Activated naive CD8-positive, alpha-beta T cell treated with anti-CD3 and anti-CD28 coated beads for 36 hours (primary cell): ENCODE results near the gene DNPEP. TPM values are rescaled to one million over a fixed set of nuclear protein-coding genes. Genes with fewer than 3 reads are reported as not detected.
"Not testable (repeated sequence)": the region's sequence is repeated elsewhere in the genome, so short reads cannot be mapped to it uniquely, and the experiment has no call there.

Source experiments
- DNase-seq: peaks from one replicate; pipeline ENCODE4 v3.0.0; 2021
- H3K27ac Mint-ChIP-seq: one replicate; pipeline ENCODE4 v1.8.0; 2022; ENCODE audit warnings: mild to moderate bottlenecking, moderate library complexity, mixed read lengths
- H3K27me3 Mint-ChIP-seq: one replicate; pipeline ENCODE4 v1.8.0; 2022; ENCODE audit warnings: mild to moderate bottlenecking, mixed read lengths
- H3K36me3 Mint-ChIP-seq: one replicate; pipeline ENCODE4 v1.8.0; 2021; ENCODE audit warnings: mild to moderate bottlenecking, mixed read lengths
- H3K4me1 Mint-ChIP-seq: one replicate; pipeline ENCODE4 v1.8.0; 2021; ENCODE audit warnings: mixed read lengths
- H3K4me3 Mint-ChIP-seq: one replicate; pipeline ENCODE4 v1.8.0; 2022; ENCODE audit warnings: mild to moderate bottlenecking, moderate library complexity, mixed read lengths
- H3K9me3 Mint-ChIP-seq: one replicate; pipeline ENCODE4 v1.8.0; 2022; ENCODE audit warnings: mixed read lengths
- total RNA-seq, 2 experiments: library from RNA; stranded (reverse); gene quantifications; one replicate each; pipeline ENCODE4 v1.2.3, GENCODE V29; 2021

The DNPEP gene
- total RNA-seq, 2 experiments from 2014 or later = 122 to 123 TPM

DNA sequence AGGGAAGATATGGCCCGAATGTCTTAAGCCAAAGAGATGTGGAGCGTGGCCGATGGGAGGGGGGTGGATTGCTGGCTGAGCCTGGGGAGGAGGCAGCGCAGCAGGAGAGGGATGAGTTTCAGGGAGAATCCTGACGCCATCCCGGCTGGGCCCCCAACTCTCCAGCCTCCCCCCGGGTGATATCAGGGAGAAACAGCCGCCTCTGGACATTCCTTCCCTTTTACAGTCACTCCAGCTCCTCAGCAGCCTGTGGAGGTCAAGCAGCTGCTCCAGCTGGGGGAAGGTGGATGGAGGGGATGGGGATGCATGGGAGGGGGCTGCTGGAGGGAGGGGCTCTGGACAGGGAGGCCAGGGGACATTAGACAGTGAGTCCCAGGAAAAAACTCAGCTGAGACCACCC, 20.9 kb upstream of the DNPEP start:
- Mint-ChIP-seq H3K27ac (no peak overlapping the region), H3K27me3 (peaks cover 22% of the 10 kb centered on the region), H3K36me3 (peaks cover 3% of the 10 kb centered on the region), H3K9me3 (peaks cover 3% of the 10 kb centered on the region), H3K4me1 (no peaks in the 10 kb centered on the region), H3K4me3 (no peak overlapping the region)
- DNase-seq = no peak

DNA sequence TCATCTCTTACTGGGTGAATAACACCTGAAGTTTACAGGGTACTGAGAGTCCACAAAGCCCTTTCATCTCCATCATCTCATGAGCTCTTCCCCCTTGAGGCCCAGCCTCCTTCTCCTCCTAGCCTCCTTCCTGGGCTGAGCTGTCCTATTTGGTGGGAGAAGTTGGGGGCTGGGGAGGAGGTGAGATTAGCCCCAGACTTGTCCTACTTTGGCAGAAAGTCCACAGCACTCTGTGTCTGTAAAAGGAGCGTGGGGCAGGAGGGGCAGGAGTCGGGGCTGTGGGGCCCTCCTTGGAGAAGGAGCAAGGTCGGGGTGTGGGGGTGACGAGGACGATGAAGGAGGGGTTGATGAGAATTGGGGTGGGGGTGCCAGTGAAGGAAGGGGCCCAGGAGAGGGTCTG, 20.5 kb upstream of the DNPEP start:
- H3K4me3 Mint-ChIP-seq = no peak overlapping the region
- no peaks in the 10 kb centered on the region for H3K4me1 Mint-ChIP-seq
- H3K27ac Mint-ChIP-seq = no peak overlapping the region

DNA sequence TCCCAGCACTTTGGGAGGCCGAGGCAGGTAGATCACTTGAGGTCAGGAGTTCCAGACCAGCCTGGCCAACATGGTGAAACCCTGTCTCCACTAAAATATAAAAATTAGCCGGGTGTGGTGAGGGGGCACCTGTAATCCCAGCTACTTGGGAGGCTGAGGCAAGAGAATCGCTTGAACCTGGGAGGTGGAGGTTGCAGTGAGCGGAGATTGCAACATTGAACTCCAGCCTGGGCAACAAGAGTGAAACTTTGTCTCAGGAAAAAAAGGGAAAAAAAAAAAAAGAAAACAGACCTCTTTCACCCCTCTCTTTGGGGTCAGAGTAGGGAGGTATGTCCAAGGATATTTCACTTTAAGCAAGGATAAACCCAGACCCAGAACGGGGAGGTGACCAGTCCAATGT, 19.6 kb upstream of the DNPEP start:
- H3K27ac Mint-ChIP-seq = not testable (repeated sequence)
- peaks cover 14% of the 10 kb centered on the region for H3K27me3 Mint-ChIP-seq

More for the DNA sequence above, 20.5 kb upstream of the DNPEP start:
- H3K27me3 Mint-ChIP-seq = peaks cover 20% of the 10 kb centered on the region
- peaks cover 3% of the 10 kb centered on the region for H3K36me3 Mint-ChIP-seq
- peaks cover 3% of the 10 kb centered on the region for H3K9me3 Mint-ChIP-seq
- no peak for DNase-seq

DNA sequence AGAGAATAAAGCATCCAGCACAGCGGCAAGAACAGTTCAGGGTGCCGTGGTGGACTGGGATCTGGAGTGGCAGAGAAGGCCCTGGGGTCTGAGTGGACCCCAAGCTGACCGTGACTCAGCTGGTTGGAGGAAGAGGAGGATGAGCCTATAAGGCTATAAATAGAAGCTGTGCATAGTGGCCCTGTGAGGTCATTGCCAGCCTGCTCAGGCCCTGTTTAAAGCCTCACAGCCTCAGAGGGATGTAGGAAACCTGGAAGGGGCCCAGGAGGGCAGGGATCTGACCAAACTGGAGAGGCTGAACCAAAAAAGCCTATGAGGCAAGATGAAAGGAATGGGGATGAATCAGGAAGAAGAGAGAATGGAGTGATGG, 19.1 kb upstream of the DNPEP start:
- Mint-ChIP-seq H3K27ac (no peak overlapping the region), H3K27me3 (peaks cover 12% of the 10 kb centered on the region), H3K4me3 (no peak overlapping the region), H3K9me3 (no peaks in the 10 kb centered on the region), H3K36me3 (peaks cover 2% of the 10 kb centered on the region), H3K4me1 (no peaks in the 10 kb centered on the region)
- DNase-seq = no peak

More for the DNA sequence above, 19.6 kb upstream of the DNPEP start:
- not testable (repeated sequence) for H3K4me3 Mint-ChIP-seq, H3K36me3 Mint-ChIP-seq, DNase-seq, H3K4me1 Mint-ChIP-seq, H3K9me3 Mint-ChIP-seq

DNA sequence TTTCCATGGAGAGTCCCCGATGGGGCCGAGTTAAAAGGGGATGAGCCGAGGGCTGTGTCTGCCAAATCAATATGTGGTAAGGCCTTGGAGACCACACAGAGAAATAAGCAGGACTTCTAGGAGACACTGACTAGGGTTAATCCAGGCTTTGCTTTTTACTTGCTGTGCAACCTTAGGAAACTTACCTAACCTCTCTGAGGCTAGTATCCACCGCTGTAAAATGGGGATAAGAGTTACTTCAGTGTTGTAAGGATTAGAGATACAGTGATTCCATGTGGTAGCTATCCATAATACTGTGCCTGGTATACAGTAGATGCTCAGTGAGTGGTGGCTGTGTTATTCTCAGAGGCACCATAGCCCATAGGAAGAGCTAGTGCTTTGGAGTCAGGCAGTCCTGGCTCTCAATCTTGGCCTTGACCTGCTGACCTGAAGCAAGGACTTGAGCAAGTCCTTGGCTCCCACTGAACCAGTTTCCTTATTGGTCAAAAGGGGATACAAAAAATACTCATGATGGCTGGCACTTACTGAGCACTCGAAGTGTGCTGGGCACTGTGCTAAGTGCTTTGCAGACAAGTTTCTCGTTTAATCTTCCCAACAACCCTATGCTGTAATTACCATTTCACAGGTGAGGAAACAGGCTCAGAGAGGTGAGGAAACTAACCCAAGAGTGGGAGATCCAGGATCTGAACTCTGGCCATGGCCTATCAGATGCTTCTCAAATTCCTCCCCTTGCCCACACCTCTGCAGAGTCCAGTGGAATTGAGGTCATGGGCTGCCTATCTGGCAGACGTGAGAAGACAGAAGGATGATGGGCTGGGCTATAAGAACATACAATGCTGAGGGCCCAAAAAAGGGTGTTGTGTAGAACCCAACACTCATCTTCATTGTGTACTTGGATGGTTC, 18.5 kb upstream of the DNPEP start:
- DNase-seq = no peak
- Mint-ChIP-seq H3K9me3 (no peaks in the 10 kb centered on the region), H3K36me3 (no peaks in the 10 kb centered on the region), H3K27me3 (peaks cover 12% of the 10 kb centered on the region), H3K4me3 (no peak overlapping the region), H3K4me1 (no peaks in the 10 kb centered on the region), H3K27ac (no peak overlapping the region)

DNA sequence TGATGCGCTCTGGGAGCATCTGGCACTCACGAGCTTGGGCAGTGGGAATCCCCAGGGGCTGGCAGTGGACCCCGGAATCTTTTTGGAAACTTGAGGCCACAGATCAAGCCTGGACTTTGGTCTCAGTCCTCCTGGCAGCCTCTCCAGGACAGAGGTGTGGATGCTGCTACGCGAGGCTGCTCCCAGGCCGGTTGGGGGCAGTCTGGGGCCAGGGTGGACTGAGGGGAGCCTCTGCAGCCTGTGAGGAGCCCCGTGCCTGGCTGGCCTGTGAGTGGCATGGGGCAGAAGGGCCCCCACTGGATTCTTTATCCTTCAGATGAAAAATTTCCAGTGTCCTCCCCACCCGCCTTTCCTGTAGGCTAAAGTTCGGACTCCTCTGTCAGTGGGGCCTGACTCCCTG, 17.7 kb upstream of the DNPEP start:
- Mint-ChIP-seq H3K9me3 (no peaks in the 10 kb centered on the region), H3K27ac (no peak overlapping the region), H3K4me1 (no peaks in the 10 kb centered on the region), H3K36me3 (no peaks in the 10 kb centered on the region), H3K4me3 (no peak overlapping the region), H3K27me3 (peaks cover 12% of the 10 kb centered on the region)
- DNase-seq = no peak

DNA sequence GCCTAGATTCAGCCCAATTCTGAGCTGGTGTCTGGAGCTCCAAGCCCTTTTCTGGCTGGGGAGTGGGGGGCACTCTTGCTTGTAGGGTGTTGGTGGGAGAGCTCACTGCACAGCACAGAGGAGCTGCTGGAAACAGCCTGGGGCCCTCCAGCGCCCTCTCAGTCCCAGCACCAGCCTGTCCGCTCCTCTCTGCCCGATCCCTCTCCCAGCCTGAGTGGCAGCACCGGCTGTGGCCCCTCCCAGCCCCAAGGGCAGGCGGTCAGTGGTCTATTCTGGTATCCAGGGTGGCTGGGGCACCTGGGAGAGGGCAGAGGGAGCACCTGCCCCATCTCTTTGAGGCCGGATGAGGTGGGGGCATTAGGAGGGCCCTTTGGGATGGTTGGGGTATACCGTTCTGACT, 17.2 kb upstream of the DNPEP start:
- H3K36me3 Mint-ChIP-seq = no peaks in the 10 kb centered on the region
- H3K27ac Mint-ChIP-seq = no peak overlapping the region
- H3K4me3 Mint-ChIP-seq = no peak overlapping the region
- peaks cover 12% of the 10 kb centered on the region for H3K27me3 Mint-ChIP-seq
- H3K9me3 Mint-ChIP-seq = no peaks in the 10 kb centered on the region
- DNase-seq = no peak
- H3K4me1 Mint-ChIP-seq = no peaks in the 10 kb centered on the region

DNA sequence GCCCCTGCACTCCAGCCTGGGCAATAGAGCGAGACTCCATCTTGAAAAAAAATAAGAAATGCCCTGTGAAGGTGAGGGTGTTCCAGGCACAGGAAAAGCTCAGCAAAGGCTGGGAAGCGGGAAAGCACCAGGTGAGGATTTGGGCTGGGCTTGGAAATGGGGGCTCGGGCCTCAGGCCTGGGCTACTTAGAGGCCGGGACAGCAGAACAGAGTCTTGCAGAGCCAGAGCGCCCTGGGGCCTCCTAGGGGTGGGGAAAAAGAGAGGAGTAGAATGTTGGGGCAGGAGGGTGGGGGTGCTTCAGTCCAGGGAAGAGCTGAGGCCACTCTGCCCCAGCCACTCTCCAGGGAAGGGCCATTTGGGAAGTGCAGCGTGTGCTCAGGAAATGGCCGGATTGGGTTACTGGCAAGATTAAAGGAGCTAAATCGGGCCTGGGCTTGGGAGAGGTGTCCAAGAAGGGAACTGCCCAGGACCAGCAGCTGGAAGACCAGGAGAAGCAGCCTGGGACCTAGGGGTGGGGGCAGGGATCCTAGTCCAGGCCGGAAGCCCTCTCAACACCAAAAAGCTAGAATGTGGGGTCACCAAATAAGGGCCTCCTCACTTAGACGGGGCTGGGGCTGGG, 16.7 kb upstream of the DNPEP start:
- DNase-seq = no peak
- peaks cover 12% of the 10 kb centered on the region for H3K27me3 Mint-ChIP-seq
- H3K27ac Mint-ChIP-seq = no peak overlapping the region
- no peak overlapping the region for H3K4me3 Mint-ChIP-seq
- no peaks in the 10 kb centered on the region for H3K9me3 Mint-ChIP-seq
- no peaks in the 10 kb centered on the region for H3K36me3 Mint-ChIP-seq
- H3K4me1 Mint-ChIP-seq = no peaks in the 10 kb centered on the region

DNA sequence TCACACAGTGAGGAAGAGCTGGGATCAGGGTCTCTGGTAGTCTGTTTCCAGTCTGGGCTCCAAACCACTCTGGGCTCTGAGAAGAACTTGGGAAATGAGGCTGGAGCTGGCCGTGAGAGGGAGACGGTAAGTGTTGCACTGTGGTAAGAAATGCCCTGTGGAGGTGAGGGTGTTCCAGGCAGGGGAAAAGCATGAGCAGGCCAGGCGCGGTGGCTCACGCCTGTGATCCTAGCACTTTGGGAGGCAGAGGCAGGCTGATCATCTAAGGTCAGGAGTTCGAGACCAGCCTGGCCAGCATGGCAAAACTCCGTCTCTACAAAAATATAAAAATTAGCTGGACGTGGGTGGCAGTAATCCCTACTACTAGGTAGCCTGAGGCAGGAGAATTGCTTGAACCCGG, 16.1 kb upstream of the DNPEP start:
- Mint-ChIP-seq H3K36me3 (no peaks in the 10 kb centered on the region), H3K27ac (no peak overlapping the region), H3K4me1 (no peaks in the 10 kb centered on the region), H3K4me3 (no peak overlapping the region), H3K27me3 (peaks cover 12% of the 10 kb centered on the region), H3K9me3 (no peaks in the 10 kb centered on the region)
- no peak for DNase-seq

DNA sequence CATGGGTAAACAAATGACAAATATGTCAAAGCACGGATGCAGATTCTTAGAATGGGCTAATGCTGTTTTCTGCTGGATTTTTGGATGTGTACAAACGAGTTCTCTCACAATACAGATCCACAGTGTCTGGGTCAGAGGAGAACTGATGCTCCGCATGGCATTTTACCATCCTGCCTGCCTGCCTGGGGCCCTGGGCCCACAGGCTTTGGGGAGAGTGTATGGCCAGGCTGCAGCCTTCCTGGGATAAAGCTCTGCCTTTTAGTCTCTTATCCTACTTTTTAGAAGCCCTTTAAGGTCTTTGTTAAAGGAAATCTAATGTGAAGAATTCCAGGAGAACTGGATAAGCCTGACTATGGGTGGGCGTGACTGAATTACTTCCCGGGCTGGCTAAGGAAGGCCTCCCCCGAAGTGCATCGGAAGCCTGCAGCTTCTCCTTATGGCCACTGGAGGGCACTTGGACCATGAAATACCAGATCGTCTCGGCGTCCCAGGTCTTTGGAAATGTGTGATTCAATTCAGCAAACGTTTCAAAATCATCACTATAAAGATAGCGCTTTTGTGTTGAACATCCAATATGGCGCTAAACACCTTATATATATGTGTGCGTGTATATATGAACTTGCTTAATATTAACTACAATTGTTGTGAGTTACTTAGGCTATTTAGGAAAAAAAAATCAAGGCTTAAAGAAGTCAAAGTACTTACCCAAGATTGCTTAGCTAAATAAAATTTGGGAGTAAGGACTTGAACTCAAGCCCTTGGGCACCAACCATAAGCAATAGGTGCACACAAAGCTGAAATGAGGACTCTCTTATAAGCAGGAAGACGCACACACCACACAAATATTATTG, 15.2 kb upstream of the DNPEP start:
- DNase-seq = peak; percentile 50
- H3K36me3 Mint-ChIP-seq = no peaks in the 10 kb centered on the region
- peaks cover 12% of the 10 kb centered on the region for H3K27me3 Mint-ChIP-seq
- no peak overlapping the region for H3K27ac Mint-ChIP-seq
- H3K4me1 Mint-ChIP-seq = no peaks in the 10 kb centered on the region
- H3K9me3 Mint-ChIP-seq = no peaks in the 10 kb centered on the region
- no peak overlapping the region for H3K4me3 Mint-ChIP-seq

DNA sequence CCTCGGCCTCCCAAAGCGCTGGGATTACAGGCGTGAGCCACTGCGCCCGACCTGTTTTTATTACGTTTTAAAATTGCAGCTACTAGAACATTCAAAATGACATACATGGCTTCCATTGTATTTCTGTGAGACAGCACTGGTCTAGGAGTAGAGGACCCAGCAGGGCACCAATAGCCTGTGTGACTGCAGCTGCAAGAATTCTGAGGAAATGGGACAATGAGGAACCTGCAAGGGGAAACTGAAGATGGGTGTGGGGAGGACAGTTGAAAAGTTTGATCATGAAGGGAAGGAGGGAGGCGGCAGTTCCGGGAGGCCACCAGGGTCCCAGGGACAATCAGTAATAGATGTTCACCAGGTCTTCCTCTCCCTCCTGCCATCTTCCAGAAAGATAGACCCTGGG, 13.9 kb upstream of the DNPEP start:
- Mint-ChIP-seq H3K36me3 (no peaks in the 10 kb centered on the region), H3K4me3 (no peak overlapping the region), H3K4me1 (peaks cover 7% of the 10 kb centered on the region)

DNA sequence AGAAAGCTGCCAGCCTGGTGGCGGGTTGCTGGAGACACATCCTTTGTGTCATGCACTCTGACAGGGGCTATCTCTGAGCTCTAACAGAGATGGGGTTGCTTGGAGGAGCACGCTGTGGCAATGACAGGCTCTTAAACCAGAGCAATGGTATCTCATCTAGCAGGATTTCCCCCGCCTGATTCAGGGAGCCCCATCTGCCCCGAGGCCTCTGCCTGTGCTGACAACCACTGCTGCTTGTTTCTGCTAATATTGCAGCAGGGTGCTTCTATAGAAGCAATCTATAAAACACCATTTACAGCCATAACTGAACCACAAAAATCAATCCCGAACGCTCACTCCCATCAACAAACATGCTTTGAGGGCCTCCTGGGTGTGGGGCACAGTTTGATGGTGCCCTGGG, 12.8 kb upstream of the DNPEP start:
- Mint-ChIP-seq H3K4me1 (peaks cover 7% of the 10 kb centered on the region), H3K27ac (no peak overlapping the region), H3K4me3 (no peak overlapping the region), H3K9me3 (no peaks in the 10 kb centered on the region), H3K27me3 (peaks cover 12% of the 10 kb centered on the region), H3K36me3 (no peaks in the 10 kb centered on the region)
- no peak for DNase-seq

More for the DNA sequence above, 13.9 kb upstream of the DNPEP start:
- Mint-ChIP-seq H3K9me3 (no peaks in the 10 kb centered on the region), H3K27me3 (peaks cover 12% of the 10 kb centered on the region), H3K27ac (no peak overlapping the region)
- DNase-seq = no peak

DNA sequence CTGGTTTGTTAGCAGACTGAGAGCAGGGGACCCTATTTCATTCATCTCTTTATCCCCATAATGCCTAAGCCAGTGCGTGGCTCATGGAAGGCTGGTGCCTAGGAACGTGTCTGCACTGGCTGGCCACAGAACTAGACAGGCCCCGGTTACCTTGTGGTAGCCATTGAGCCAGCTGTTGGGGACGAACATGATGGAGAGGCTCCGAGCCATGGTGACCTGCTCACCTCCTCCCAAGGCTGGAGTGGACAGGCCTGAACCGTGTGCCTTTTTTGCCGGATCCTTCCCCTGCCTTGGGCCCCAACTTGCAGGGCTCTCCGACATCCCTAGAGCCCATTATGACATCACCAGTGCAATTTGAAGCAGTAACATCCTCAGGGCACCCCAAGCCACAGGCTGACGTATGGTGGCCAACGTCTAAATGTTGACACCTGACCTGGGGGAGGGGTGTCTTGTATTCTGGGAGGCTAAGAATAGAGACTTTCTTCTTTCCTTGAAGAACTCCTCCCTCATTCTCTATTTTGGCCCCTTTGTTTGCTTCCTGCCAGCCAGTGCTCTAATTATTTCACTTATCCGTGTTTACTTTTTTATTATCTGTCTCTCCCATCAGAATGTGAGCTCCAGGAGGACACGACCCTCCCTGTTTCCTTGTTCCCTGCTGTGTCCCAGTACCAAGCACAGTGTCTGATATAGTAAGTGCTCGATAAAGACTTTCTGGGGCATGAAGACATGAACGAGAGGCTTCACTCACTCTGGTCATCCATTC, 12.2 kb upstream of the DNPEP start:
- Mint-ChIP-seq H3K4me1 (peaks cover 7% of the 10 kb centered on the region), H3K4me3 (no peak overlapping the region)

DNA sequence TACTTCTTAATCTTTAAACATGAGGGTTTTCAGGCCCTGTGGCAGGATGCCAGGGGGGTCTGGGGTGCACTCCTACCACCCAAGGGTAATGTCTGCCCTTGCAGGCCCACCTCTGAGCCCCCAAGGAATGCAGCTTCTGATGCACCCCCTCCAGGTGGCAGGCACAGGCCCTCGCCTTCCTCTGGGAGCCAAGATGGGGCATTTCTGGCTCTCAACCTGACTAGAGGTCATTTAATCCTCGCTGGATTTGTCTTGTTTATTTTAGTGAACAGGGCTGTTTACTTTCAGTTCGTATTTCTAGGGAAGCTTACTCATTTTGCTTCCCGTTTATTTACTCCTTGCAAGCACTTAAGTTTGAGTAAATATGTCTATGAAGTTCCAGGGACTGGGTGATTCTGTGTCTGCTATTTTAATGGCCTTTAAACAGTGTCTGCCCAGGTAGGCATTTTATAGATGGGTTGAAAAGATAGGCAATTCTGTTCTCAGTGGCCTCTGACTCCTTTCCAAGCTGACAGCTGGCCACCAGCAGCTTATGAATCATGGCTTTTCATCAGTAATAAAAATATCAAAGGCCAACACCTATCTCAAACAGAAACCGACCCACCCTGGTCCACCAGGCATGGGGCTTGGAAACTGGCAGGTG, 11.1 kb upstream of the DNPEP start:
- Mint-ChIP-seq H3K4me1 (peaks cover 7% of the 10 kb centered on the region), H3K27ac (no peak overlapping the region)

More for the DNA sequence above, 12.2 kb upstream of the DNPEP start:
- H3K27me3 Mint-ChIP-seq = peaks cover 12% of the 10 kb centered on the region
- H3K9me3 Mint-ChIP-seq = no peaks in the 10 kb centered on the region
- H3K27ac Mint-ChIP-seq = no peak overlapping the region
- DNase-seq = no peak
- no peaks in the 10 kb centered on the region for H3K36me3 Mint-ChIP-seq

More for the DNA sequence above, 11.1 kb upstream of the DNPEP start:
- no peak for DNase-seq
- Mint-ChIP-seq H3K9me3 (no peaks in the 10 kb centered on the region), H3K27me3 (peaks cover 4% of the 10 kb centered on the region), H3K36me3 (no peaks in the 10 kb centered on the region), H3K4me3 (no peak overlapping the region)
